HG03558 (cell line): ENCODE measurements around the gene TMEM184B.

Experiments used
- ATAC-seq: cut with Tn5 transposase; IDR thresholded peaks from one replicate; pipeline ENCODE4 v1.9.1; 2021; ENCODE audit warnings: moderate number of reproducible peaks; ENCODE audit not compliant: unreplicated experiment; ENCODE audit errors: extremely low read depth

Gene TMEM184B

DNA sequence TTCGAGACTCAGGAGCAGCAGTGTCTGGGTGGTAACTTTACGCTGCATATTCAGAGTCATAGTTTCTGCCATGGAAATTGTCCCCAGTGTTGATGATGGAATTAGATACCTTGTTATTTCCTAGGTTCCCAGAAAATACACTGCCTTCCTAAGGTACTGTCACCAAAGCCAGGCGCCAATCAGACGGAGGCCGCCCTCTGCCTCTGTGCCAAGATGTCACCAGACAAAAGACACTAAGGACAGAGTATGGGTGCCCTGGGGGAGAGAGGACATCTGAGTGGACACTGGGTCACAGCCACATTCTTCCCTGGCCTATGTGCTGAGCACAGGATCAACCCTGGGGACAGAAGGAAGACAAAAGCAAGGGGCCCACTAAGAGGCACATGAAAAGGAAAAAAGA lies 102.3 kb downstream of the TMEM184B start:
- ATAC-seq: no peak
